Right atrium auricular region (tissue), 2 donors: ENCODE data around the gene GMPR. TPM values are rescaled to one million over a fixed set of nuclear protein-coding genes. Genes with fewer than 3 reads are reported as not detected.
"Not testable (repeated sequence)": the region's sequence is repeated elsewhere in the genome, so short reads cannot be mapped to it uniquely, and the experiment has no call there.

ENCODE experiments used
- DNase-seq: peaks from one replicate; pipeline ENCODE4 v3.0.0-alpha.2; 2019; ENCODE audit warnings: low spot score
- H3K27ac ChIP-seq, 2 donors: fragments of 200-600 bp; sonication (generic); 1 replicate in 1 of 2; 2 replicates in 1 of 2; pipeline ENCODE4 v1.5.1; 2016 to 2019
- H3K27me3 ChIP-seq, 2 donors: fragments of 200-600 bp; sonication (generic); one replicate each; pipeline versions ENCODE4 v1.5.1 to v1.6.0; 2017 to 2019
- H3K36me3 ChIP-seq: fragments of 200-600 bp; sonication (generic); one replicate; pipeline ENCODE4 v1.5.1; 2016
- H3K4me1 ChIP-seq, 2 donors: fragments of 200-600 bp; sonication (generic); one replicate each; pipeline versions ENCODE4 v1.5.1 to v1.6.0; 2017 to 2019
- H3K4me3 ChIP-seq, 2 donors: fragments of 200-600 bp; sonication (generic); 1 replicate in 1 of 2; 2 replicates in 1 of 2; pipeline ENCODE4 v1.5.1; 2017 to 2019; ENCODE audit warnings: mild to moderate bottlenecking in 1 of 2, moderate library complexity in 1 of 2
- H3K9me3 ChIP-seq, 2 donors: fragments of 200-600 bp; sonication (generic); one replicate each; pipeline ENCODE4 v1.5.1; 2019
- CTCF ChIP-seq, 2 donors: fragments of 200-600 bp; sonication (generic); IDR thresholded peaks; one replicate each; pipeline ENCODE4 v1.5.1; 2019; ENCODE audit warnings: antibody characterized with exemption in 2 of 2
- total RNA-seq, 2 donors: library from RNA; depleted of rRNA; stranded (reverse); fragments of >200 nt; gene quantifications; one replicate each; pipeline ENCODE4 v1.1.0, GENCODE V29; 2016

GMPR gene
- total RNA-seq, 2 donors from 2014 or later = 70.1 to 89.5 TPM

GRCh38 chr6:16257999-16258708 lies 19.8 kb downstream of the GMPR start:
- H3K27ac ChIP-seq = peak overlapping the region; percentile 41 to 80
- no peak for TF ChIP-seq CTCF (IDR thresholded peaks at IDR 0.05)

GRCh38 chr6:16258709-16259075 lies 20.3 kb downstream of the GMPR start:
- peak overlapping the region; percentile 41 to 80 for H3K27ac ChIP-seq
- no peak overlapping the region for H3K4me3 ChIP-seq
- DNase-seq = no peak
- no peaks in the 10 kb centered on the region for H3K9me3 ChIP-seq
- H3K4me1 ChIP-seq = peaks cover 0 to 19% of the 10 kb centered on the region in 2 donors
- no peak for TF ChIP-seq CTCF (IDR thresholded peaks at IDR 0.05)
- no peaks in the 10 kb centered on the region for H3K27me3 ChIP-seq
- peaks cover 21% of the 10 kb centered on the region for H3K36me3 ChIP-seq

More at GRCh38 chr6:16257999-16258708, 19.8 kb downstream of the GMPR start:
- Histone ChIP-seq H3K4me1 (peaks cover 0 to 19% of the 10 kb centered on the region in 2 donors), H3K9me3 (no peaks in the 10 kb centered on the region), H3K27me3 (no peaks in the 10 kb centered on the region), H3K4me3 (no peak overlapping the region), H3K36me3 (peaks cover 21% of the 10 kb centered on the region)
- DNase-seq = no peak

- DNase-seq, H3K9me3 ChIP-seq, H3K27ac ChIP-seq, H3K27me3 ChIP-seq, H3K4me3 ChIP-seq: not testable (repeated sequence)
- Histone ChIP-seq H3K4me1 (peaks cover 0 to 19% of the 10 kb centered on the region in 2 donors), H3K36me3 (peaks cover 19% of the 10 kb centered on the region)
These were observed 21.2 kb downstream of the GMPR start for GRCh38 chr6:16259604-16260003.

- not testable (repeated sequence) for DNase-seq, H3K9me3 ChIP-seq, H3K27me3 ChIP-seq, H3K36me3 ChIP-seq, H3K4me3 ChIP-seq, H3K27ac ChIP-seq
- peaks cover 0 to 19% of the 10 kb centered on the region in 2 donors for H3K4me1 ChIP-seq
These were observed 22.2 kb downstream of the GMPR start for GRCh38 chr6:16260602-16261001.

GRCh38 chr6:16262773-16263172 lies 24.4 kb downstream of the GMPR start:
- not testable (repeated sequence) for H3K4me3 ChIP-seq

GRCh38 chr6:16263464-16264099 lies 25.2 kb downstream of the GMPR start:
- H3K36me3 ChIP-seq, DNase-seq, H3K4me1 ChIP-seq, H3K27me3 ChIP-seq, H3K27ac ChIP-seq, H3K9me3 ChIP-seq, H3K4me3 ChIP-seq: not testable (repeated sequence)

More at GRCh38 chr6:16262773-16263172, 24.4 kb downstream of the GMPR start:
- not testable (repeated sequence) for H3K27me3 ChIP-seq, H3K9me3 ChIP-seq, DNase-seq, H3K36me3 ChIP-seq, H3K27ac ChIP-seq
- peaks cover 0 to 15% of the 10 kb centered on the region in 2 donors for H3K4me1 ChIP-seq

GRCh38 chr6:16264785-16265184 lies 26.4 kb downstream of the GMPR start:
- Histone ChIP-seq H3K4me1 (no peaks in the 10 kb centered on the region), H3K9me3 (no peaks in the 10 kb centered on the region), H3K36me3 (no peaks in the 10 kb centered on the region), H3K27ac (no peak overlapping the region), H3K4me3 (no peak overlapping the region), H3K27me3 (no peaks in the 10 kb centered on the region)
- DNase-seq = no peak
- no peak for TF ChIP-seq CTCF (IDR thresholded peaks at IDR 0.05)
